GM12801 (cell line): Measurements from ENCODE around the gene SASH1.

Experiments
- TF ChIP-seq, protein P1 (sequence below): IDR thresholded peaks from one replicate; pipeline ENCODE4 v1.5.1; 2011; ENCODE audit warnings: control low read depth; ENCODE audit not compliant: insufficient read length; ENCODE audit errors: extremely low read depth

The SASH1 gene

DNA sequence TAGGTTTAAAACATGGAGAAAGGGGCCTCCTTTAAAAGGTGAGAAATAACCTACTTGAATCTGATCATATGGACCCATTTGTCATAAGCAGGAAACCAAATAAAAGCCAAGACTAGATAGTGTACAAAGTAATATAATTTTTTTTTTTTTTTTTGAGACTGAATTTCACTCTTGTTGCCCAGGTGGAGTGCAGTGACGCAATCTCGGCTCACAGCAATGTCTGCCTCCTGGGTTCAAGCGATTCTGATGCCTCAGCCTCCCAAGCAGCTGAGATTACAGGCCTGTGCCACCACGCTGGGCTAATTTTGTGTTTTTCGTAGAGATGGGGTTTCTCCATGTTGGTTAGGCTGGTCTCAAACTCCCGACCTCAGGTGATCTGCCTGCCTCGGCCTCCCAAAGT lies 89.2 kb downstream of the SASH1 start:
- TF ChIP-seq, protein P1, sequence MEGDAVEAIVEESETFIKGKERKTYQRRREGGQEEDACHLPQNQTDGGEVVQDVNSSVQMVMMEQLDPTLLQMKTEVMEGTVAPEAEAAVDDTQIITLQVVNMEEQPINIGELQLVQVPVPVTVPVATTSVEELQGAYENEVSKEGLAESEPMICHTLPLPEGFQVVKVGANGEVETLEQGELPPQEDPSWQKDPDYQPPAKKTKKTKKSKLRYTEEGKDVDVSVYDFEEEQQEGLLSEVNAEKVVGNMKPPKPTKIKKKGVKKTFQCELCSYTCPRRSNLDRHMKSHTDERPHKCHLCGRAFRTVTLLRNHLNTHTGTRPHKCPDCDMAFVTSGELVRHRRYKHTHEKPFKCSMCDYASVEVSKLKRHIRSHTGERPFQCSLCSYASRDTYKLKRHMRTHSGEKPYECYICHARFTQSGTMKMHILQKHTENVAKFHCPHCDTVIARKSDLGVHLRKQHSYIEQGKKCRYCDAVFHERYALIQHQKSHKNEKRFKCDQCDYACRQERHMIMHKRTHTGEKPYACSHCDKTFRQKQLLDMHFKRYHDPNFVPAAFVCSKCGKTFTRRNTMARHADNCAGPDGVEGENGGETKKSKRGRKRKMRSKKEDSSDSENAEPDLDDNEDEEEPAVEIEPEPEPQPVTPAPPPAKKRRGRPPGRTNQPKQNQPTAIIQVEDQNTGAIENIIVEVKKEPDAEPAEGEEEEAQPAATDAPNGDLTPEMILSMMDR = no peak

GRCh38 chr6:148432462-148433195 lies 90.0 kb downstream of the SASH1 start:
- TF ChIP-seq, protein P1 = no peak

- TF ChIP-seq, protein P1 = no peak
Observed at GRCh38 chr6:148435386-148435785, 92.7 kb downstream of the SASH1 start.

DNA sequence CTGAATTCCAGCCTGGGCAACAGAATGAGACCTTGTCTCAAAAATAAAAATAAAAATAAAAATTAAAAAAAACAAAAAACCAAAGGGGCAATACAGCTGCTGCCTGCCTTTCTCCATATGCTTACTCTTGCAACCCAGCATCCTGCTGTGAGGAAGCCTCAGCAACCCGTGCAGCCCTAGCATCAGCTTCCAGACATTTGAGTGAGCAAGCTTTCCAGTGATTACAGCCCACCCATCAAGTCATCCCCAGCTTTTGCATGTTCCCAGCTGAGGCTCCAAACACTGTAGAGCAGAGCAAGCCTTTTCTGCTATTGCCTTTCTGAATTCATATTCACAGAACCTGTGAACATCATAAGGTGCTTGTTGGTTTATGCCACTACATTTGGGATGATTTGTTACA lies 93.8 kb downstream of the SASH1 start:
- TF ChIP-seq, protein P1 = no peak

DNA sequence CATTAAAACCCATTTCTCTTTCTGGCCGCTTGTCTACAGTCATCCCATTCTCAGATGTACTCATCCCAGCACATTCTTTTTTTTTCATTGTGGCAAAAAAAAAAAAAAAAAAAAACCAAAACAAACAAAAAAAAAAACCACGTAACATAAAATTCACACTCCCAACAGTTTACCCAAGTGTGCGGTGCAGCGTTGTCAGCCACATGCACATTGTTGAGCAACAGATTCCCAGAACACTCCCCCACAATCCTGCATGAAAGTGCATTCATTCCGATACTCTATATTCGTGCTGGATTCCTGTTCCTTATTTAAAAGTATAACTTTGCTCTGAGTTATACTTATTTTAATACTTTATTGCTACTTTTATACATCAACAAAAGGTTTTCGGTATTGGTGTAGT lies 96.0 kb downstream of the SASH1 start:
- TF ChIP-seq, protein P1 = no peak

- TF ChIP-seq, protein P1 = no peak
Observed at GRCh38 chr6:148440016-148440415, 97.4 kb downstream of the SASH1 start.

DNA sequence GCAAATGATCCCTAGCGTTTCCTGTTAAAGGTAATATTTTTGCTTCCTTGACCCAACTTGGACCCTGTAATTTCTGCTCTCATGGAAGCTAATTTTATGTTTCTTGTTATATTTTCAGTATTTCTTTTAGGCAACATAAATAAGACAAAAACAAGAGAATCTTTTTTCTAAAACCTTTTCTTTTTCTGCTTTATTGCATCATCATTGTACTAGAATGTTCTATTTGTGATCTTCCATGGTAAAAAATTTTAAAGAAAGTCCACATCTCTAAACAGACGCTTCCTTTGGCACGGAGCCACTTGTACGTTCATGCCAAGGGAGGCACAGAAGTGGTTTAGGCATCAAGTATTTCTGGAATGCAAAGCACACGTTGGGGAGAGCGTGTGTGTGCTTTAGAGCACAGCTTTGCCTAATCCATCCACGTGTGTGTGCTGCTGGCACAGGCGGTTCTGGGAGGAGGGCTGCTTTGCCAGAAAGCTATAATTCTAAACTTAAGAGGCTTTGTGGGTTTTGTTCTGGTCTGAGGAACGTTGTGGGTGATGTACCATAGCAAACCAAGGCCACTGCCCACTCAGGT lies 98.3 kb downstream of the SASH1 start:
- TF ChIP-seq, protein P1 = no peak
